ENCODE measurements around the gene PIK3R1. TPM values are rescaled to one million over a fixed set of nuclear protein-coding genes. Genes with fewer than 3 reads are reported as not detected.

PIK3R1 gene
- total RNA-seq = 10 to 100 TPM; 41.0 to 44.3 TPM

DNA sequence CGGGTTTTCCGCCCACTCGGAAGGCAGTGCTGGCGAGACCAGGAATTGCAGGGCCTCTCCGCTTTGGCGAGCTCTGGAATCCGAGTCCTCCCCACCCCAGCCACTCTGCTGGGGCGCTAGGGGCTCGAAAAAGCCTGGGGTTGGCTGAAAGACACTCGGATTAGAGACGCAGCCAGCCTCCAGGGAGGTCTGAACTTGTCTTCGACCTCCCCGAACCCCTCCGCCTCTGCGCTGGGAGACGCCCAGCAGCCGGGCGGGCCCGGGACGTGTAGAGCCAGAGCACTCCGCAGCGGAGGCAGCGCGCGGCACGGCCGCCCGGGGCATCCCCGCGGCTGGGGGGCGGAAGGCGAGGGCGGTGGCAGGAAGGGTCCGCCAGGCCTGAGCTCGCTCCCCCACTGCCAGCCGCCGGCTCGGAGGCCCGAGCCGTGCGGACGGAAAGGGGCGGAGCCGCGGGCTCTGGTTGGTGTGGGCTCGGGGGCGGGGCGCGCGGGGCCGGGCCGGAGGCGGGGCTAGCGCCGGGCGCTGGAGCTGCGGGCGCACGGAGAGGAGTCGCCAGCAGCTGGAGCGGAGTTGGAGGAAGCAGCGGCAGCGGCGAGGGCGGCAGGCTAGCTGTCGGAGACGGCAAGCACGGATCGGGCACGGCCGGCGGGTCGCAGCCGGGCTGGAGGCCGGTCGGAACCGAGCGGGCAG is at the start of gene PIK3R1:
Gene PIK3R1 (plus strand): TSS at position 549 of the 690 bp plus-strand sequence. CDS start 10,920 bp downstream, outside the sequence.
- CTCF ChIA-PET = interaction anchor here (1.0 to 3.3 kb wide), 6 partner anchors 9 to 994 kb away, joined by 3 to 20 read pairs (median 4); no protein-coding TSS in a partner anchor
- POLR2A ChIA-PET = interaction anchor here (0.6 to 2.0 kb wide), 10 partner anchors 14 to 219 kb away, joined by 3 to 10 read pairs (median 6); no protein-coding TSS in a partner anchor

DNA sequence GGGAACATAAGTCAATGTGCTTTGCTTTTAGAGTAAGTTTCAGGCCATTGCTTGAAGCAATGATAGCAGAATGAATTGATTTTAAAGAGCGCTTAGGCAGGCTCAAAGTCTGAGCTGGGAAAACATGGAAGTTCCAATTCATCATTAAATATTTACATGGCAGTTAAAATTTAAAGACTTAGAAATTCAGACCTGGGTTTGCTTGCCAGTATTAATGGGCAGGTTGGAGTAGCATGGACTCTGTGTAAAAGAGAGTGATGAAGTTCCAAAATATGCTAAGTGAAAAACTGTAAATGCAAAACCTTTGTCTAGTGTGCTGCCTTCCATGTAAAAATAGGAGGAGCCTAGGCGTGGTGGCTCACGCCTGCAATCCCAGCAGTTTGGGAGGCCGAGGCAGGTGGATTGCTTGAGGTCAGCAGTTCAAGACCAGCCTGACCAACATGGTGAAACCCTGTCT is 48.3 kb upstream of the PIK3R1 start:
- ChIA-PET POLR2A (no interaction called here), CTCF (no interaction called here)

DNA sequence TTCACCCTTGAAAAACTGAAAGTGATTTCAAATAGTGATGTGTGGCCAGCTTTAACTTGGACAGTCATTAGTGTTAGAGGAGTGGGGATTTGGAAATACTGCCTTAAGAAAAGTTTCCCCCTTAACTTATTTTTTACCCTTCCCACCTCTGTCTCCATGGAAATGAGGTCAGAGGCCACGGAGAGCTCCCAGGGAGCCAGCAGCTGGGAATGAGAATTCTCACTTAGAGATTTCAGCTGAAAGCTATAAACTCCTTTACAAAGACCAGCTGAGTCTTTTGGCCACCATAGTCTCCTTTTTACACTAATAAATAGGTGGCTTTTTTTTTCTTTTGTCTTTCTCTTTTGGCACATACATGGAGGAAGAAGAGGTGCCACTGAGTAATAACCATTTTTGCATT is 45.7 kb upstream of the PIK3R1 start:
- ChIA-PET POLR2A (interaction anchor here (0.6 kb wide), 1 partner anchor 22 kb away, joined by 7 read pairs; no protein-coding TSS in a partner anchor), CTCF (no interaction called here)

DNA sequence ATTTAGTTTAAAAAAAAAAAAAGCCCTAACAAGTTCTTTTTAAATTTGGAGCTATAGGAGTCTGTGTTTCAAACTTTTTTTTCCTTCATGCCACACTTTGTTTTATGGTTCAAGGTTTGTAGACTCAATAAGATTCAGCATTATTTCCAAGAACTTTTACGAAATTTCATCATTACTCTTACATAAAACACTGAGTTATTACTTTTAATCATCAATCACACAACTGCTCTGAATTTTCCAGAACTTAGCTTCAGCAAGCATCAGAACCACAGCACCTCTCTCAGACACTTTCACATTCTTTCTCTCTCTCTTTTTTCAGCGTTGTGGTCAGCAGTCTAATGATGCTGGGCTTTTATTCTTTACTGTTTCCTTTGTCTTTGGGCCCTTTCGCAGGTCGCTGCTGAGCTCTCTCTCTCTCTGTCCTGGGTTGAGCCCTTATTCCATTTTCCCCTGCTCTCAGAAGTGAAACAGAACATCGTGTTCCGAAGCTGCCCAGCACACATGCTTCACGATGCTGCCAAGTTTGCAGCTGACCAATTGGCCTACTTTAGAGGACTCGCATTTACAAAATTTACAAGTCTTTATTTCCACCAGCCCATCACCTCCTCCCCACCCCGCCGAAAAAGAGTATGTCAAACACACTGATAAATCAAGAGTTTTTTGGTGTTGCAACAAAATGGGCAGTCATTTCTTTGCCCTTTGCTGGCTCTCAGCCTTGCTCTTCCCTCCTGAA is 44.6 kb upstream of the PIK3R1 start:
- ChIA-PET POLR2A (interaction anchor here (0.6 kb wide), 1 partner anchor 218 kb away, joined by 3 read pairs; no protein-coding TSS in a partner anchor), CTCF (no interaction called here)

- CTCF ChIA-PET = no interaction called here
- POLR2A ChIA-PET = no interaction called here
Observed at GRCh38 chr5:68172314-68172713, 43.2 kb upstream of the PIK3R1 start.

GRCh38 chr5:68173007-68173406 is 42.5 kb upstream of the PIK3R1 start:
- ChIA-PET POLR2A (no interaction called here), CTCF (interaction anchor here (0.6 kb wide), 1 partner anchor 11 kb away, joined by 3 read pairs; no protein-coding TSS in a partner anchor)

GRCh38 chr5:68176253-68176652 is 39.3 kb upstream of the PIK3R1 start:
- ChIA-PET POLR2A (no interaction called here), CTCF (no interaction called here)

- CTCF ChIA-PET = no interaction called here
- POLR2A ChIA-PET = no interaction called here
Observed at GRCh38 chr5:68176802-68177479, 38.6 kb upstream of the PIK3R1 start.

GRCh38 chr5:68177676-68178075 is 37.9 kb upstream of the PIK3R1 start:
- ChIA-PET POLR2A (no interaction called here), CTCF (no interaction called here)

- CTCF ChIA-PET = no interaction called here
- POLR2A ChIA-PET = no interaction called here
Observed at GRCh38 chr5:68178579-68178978, 37.0 kb upstream of the PIK3R1 start.

DNA sequence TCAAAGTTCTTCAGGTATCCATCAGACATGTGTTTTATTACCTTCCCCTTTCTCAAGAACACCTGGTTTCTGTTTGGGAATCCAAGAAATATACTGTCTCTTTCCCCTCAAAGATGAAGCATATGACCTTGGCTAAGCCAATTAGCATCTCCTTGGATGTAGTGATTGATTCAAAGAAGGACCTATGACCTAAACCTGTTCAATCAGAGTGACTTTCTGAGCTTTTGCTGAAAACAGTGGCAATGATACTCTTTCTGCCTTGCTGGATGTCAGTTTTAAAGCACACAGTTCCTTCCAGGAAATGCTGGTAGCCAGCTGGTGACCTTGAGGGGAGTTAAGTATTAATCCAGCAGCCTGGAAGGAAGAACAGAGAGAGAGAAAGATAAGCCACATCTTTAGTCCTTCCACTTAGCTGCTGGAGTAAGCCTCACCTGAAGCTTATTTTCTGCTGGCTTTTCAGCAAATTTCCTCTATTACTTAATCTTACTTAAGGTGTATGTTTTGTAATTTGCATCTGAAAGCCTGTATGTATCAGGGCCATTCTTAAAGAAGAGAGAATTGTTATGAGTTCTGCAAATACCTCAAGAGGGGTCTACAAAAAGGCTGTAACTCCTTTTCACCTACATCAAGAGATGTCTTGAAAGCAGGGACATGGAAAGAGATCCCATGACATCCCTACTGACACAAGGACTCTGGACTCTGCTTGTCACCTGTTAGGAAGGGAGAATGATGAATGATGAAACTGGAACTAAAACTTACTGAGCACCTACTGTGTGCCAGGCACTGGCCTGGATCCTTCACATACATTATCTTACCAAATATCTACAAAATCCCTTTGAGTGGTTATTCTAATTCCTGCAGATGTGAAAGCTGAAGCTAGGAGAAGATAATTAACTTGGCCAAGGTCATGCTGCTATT is 35.2 kb upstream of the PIK3R1 start:
- ChIA-PET CTCF (no interaction called here), POLR2A (no interaction called here)

DNA sequence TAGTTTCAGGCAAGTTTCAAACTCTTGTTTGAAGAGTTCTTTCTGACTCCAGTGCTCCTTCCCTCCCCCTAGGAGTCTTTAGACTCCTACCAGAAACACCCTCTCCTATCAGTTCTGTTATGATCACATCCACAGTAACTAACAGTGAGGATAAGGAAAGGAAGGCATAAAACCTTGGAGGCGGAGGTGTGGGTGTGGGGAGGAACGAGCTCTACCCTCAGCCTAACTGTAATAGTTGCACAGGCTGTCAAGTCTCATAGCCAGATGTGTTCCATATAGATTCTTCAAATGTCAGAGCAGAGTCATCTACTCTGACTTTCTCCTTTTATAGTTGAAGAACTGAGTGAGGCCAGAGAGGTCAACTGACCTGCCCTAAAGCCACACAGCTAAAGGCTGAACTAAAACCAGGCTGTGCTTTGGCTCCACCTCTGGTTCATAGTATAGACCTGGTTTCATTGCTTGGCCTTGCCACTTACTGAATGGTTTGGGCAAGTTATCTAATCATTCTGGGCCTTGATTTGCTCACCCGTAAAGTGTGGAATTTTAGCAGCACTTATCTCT is 34.4 kb upstream of the PIK3R1 start:
- POLR2A ChIA-PET = no interaction called here
- CTCF ChIA-PET = no interaction called here

GRCh38 chr5:68182094-68182493 is 33.5 kb upstream of the PIK3R1 start:
- ChIA-PET CTCF (no interaction called here), POLR2A (no interaction called here)

GRCh38 chr5:68182534-68182933 is 33.0 kb upstream of the PIK3R1 start:
- ChIA-PET POLR2A (interaction anchor here (0.6 kb wide), 1 partner anchor 826 kb away, joined by 3 read pairs; no protein-coding TSS in a partner anchor), CTCF (no interaction called here)

DNA sequence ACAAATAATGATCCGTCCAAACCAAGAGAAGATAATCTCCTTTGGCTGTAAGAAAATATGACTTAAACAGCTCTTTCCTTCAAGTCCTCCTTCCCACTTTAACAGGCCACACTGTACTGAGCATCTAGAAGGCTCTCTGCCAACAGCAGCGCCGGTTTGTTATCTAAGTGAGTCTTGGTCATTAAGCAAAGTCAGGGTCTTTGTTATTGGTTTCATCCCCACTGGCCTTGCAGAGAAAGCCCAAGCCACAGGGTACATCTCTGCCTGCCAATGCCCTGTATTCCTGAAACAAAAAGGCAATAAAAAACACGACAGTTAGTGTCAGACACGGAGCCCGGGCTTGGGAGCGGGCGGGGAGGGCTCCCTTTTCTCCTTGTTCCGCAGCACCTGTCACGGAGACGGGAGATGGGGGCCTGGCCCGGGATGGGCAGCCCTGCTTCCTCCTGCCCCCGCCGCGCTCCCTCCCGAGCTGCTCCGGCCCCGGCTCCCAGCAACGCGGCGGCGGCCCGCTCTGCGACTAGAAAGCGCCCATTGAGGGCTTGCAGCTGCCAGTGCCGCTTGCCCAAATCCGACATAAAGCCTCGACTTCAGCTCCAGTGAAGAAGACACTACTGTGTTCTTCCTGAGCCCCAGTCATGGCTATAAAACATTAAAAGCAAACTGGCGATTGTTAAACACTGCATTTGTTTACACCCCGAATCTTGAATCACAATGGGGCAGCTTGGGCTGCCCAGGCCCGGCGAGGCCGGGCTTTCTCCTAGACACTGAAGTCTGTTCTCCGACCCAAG is 28.1 kb upstream of the PIK3R1 start:
- ChIA-PET POLR2A (no interaction called here), CTCF (interaction anchor here (0.6 kb wide), 1 partner anchor 12 kb away, joined by 3 read pairs; no protein-coding TSS in a partner anchor)

- POLR2A ChIA-PET = no interaction called here
- CTCF ChIA-PET = no interaction called here
Observed at GRCh38 chr5:68189171-68189570, 26.4 kb upstream of the PIK3R1 start.

DNA sequence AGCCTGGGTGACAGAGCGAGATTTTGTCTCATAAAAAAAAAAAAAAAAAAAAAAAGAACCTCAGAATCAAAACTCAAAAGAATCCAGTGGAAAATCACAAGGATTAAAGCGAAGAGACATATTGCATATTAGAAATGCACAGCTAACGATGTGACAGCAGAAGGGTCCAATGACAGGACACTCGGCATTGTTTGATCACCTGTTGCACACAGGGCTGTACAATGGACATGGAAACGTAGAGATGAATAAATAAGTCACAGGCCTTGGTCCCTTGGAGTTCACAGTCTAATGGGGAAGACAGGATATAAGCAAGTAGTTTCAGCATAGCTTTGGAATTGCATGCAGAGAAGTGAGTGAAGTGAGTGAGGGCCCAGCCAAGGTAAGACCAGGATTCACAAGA is 25.9 kb upstream of the PIK3R1 start:
- ChIA-PET POLR2A (no interaction called here), CTCF (interaction anchor here (0.6 kb wide), 1 partner anchor 904 kb away, joined by 4 read pairs; no protein-coding TSS in a partner anchor)

DNA sequence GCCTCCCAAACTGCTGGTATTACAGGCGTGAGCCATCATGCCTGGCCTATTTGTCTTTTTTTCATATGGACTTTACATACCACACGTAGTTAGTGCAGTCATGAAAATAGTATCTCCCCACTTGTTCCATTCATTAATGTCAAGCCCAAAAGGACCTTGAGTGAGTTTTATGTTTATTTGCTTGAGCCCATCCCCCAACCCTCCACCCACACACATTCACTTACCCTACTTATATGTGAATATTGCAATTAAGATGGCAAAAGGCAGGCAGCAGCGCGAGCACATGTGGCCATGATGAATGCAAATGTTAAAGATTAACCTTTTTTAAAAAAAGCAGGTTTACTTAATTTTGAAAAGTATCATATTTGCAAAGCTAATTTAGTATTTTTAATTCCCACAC is 24.9 kb upstream of the PIK3R1 start:
- CTCF ChIA-PET = interaction anchor here (0.7 kb wide), 1 partner anchor 453 kb away, joined by 4 read pairs; no protein-coding TSS in a partner anchor
- POLR2A ChIA-PET = no interaction called here

Measured in activated CD8-positive, alpha-beta memory T cell treated with anti-CD3 and anti-CD28 coated beads for 36 hours (primary cell).